ENCODE measurements around the gene TSHZ1.

DNA sequence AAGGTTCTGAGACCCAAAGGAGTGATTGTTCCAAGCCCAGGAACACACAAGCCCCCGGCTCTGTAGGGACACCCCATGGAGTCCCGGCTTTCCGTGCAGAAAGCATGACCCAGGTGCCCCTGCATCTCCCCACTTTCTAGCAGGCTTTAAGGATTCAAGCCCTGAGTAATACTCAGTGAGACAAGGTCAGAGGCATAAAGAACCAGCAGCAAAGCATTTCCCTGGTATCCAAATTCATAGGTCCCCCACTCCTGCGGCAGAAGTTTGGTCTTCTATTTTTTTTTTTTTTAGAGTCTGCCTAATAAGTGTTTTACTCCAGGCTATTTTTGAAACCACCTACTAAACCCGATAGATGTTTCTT, 16.3 kb downstream of the TSHZ1 start:
- TF ChIP-seq CREB1 (IDR thresholded peaks at IDR 0.05; ENCODE audit: low read depth) (no peak), CEBPB (IDR thresholded peaks at IDR 0.05) (no peak), YY1 (IDR thresholded peaks at IDR 0.05; ENCODE audit: low read depth) (no peak), EP300 (IDR thresholded peaks at IDR 0.05; ENCODE audit: borderline replicate concordance) (no peak), RAD21 (IDR thresholded peaks at IDR 0.05; ENCODE audit: low read depth) (no peak), NFIC (IDR thresholded peaks at IDR 0.05) (no peak)
- TF ChIP-seq, protein P1, sequence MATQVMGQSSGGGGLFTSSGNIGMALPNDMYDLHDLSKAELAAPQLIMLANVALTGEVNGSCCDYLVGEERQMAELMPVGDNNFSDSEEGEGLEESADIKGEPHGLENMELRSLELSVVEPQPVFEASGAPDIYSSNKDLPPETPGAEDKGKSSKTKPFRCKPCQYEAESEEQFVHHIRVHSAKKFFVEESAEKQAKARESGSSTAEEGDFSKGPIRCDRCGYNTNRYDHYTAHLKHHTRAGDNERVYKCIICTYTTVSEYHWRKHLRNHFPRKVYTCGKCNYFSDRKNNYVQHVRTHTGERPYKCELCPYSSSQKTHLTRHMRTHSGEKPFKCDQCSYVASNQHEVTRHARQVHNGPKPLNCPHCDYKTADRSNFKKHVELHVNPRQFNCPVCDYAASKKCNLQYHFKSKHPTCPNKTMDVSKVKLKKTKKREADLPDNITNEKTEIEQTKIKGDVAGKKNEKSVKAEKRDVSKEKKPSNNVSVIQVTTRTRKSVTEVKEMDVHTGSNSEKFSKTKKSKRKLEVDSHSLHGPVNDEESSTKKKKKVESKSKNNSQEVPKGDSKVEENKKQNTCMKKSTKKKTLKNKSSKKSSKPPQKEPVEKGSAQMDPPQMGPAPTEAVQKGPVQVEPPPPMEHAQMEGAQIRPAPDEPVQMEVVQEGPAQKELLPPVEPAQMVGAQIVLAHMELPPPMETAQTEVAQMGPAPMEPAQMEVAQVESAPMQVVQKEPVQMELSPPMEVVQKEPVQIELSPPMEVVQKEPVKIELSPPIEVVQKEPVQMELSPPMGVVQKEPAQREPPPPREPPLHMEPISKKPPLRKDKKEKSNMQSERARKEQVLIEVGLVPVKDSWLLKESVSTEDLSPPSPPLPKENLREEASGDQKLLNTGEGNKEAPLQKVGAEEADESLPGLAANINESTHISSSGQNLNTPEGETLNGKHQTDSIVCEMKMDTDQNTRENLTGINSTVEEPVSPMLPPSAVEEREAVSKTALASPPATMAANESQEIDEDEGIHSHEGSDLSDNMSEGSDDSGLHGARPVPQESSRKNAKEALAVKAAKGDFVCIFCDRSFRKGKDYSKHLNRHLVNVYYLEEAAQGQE (IDR thresholded peaks at IDR 0.05; ENCODE audit: low read depth): no peak
